ENCODE measurements around the gene MRPL36. TPM values are rescaled to one million over a fixed set of nuclear protein-coding genes. Genes with fewer than 3 reads are reported as not detected.

The MRPL36 gene
- total RNA-seq, 4 donors from 2014 or later: 67.8 to 106 (median 75.3) TPM

- H3K4me1 ChIP-seq: peaks cover 3 to 12% of the 10 kb centered on the region in 2 donors
- in situ Hi-C loops (cut with MboI; ENCODE audit: low sequenced_read_pairs in 4 of 4): no loop called here
- H3K27ac ChIP-seq: no peak overlapping the region
- H3K9me3 ChIP-seq: no peaks in the 10 kb centered on the region
- peaks cover 2 to 71% of the 10 kb centered on the region in 2 donors for H3K36me3 ChIP-seq
- TF ChIP-seq POLR2A (IDR thresholded peaks at IDR 0.05): no peak
- no peak for TF ChIP-seq CTCF (IDR thresholded peaks at IDR 0.05 in 4 of 5, conservative IDR thresholded peaks at IDR 0.05 in 1 of 5)
- DNase-seq (no peak), ATAC-seq (no peak)
- intact Hi-C loops (cut with DNase I; ENCODE audit: low total_unique reads): no loop called here
- H3K4me3 ChIP-seq: no peak overlapping the region
- H3K27me3 ChIP-seq: no peaks in the 10 kb centered on the region
Observed at GRCh38 chr5:1815881-1816292, 16.2 kb upstream of the MRPL36 start.

DNA sequence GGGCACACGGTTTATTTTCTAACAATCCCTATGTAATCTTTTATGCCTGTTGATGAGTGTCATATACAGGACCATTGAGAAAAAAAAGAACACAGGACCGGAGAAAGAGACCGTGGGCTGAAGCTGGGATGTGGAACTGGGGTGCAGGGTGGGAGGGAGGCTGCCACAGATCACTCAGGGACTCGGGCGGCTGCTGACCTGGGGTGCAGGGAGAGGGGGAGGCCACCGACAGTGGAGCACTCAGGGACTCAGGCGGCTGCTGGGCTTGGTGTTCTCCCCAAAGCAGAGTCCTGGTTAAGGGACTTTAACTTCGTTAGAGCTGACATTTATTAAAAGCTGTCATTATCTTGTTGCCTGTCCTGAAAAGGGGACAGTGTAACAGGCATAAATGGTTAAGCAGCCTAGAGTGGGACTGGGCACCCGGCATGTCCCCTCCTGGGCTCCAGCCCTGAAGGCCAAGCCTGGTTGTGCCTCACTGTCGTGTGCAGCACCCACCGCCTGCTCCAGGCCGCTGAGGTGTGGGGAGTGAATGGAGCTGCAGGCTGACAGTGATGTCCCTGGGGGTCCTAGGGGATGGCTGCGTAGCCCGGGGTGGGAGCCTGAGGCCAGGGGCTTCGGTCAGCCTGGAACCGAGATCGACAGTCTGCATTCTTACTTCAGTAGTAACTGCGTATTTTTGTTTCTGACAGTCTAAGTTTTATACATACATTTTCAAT lies 15.6 kb upstream of the MRPL36 start:
- TF ChIP-seq CTCF (IDR thresholded peaks at IDR 0.05 in 4 of 5, conservative IDR thresholded peaks at IDR 0.05 in 1 of 5) (no peak), POLR2A (IDR thresholded peaks at IDR 0.05) (no peak)
- H3K36me3 ChIP-seq: peaks cover 2 to 71% of the 10 kb centered on the region in 2 donors
- peaks cover 10 to 18% of the 10 kb centered on the region in 2 donors for H3K4me1 ChIP-seq
- H3K27ac ChIP-seq: no peak overlapping the region
- H3K9me3 ChIP-seq: no peaks in the 10 kb centered on the region
- no peaks in the 10 kb centered on the region for H3K27me3 ChIP-seq
- ATAC-seq: no peak
- in situ Hi-C loops (cut with MboI; ENCODE audit: low sequenced_read_pairs in 4 of 4): no loop called here
- no peak overlapping the region for H3K4me3 ChIP-seq
- intact Hi-C loops (cut with DNase I; ENCODE audit: low total_unique reads): no loop called here
- DNase-seq: no peak

DNA sequence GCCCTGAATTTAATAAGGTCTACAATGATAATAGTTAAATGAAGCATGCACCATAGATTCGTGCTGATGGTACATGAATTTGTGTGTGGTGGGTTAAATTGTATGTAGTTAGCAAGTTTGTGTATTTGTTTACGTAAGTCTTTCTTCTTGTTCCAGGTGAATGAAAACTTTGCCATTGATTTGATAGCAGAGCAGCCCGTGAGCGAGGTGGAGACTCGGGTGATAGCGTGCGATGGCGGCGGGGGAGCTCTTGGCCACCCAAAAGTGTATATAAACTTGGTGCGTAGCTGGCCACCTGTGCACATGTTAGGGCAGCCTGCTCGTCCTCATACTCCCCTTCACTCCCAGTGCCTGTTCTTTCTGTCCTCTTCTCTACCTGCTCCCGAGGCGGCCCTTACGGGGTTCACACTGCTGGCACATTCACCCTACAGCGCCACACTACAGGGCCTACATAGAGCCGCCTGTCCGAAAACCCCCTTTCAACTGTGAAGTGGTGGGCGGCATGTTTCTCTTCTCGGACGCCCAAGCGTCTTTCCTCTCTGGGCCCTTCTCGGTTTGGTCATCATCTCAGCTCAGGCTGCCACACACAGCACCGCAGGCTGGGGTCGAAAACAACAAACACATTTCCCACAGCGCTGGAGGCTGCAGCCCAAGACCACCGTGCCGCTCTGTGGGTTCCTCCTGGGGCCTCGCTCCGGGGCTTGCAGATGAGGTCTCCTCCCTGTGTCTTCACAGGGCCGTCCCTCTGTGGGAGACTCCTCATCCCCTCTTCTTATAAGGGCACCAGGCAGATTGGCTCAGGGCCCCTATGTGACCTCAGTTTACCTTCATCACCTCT lies 14.8 kb upstream of the MRPL36 start:
- no peak for ATAC-seq
- peaks cover 2 to 76% of the 10 kb centered on the region in 2 donors for H3K36me3 ChIP-seq
- TF ChIP-seq POLR2A (IDR thresholded peaks at IDR 0.05) (no peak), CTCF (IDR thresholded peaks at IDR 0.05 in 4 of 5, conservative IDR thresholded peaks at IDR 0.05 in 1 of 5) (no peak)
- H3K27ac ChIP-seq: no peak overlapping the region
- DNase-seq: no peak
- no peaks in the 10 kb centered on the region for H3K27me3 ChIP-seq
- intact Hi-C loops (cut with DNase I; ENCODE audit: low total_unique reads) (no loop called here), in situ Hi-C loops (cut with MboI; ENCODE audit: low sequenced_read_pairs in 4 of 4) (no loop called here)
- H3K4me1 ChIP-seq: peaks cover 13 to 25% of the 10 kb centered on the region in 2 donors
- no peaks in the 10 kb centered on the region for H3K9me3 ChIP-seq
- no peak overlapping the region for H3K4me3 ChIP-seq

GRCh38 chr5:1810581-1811101 lies 11.0 kb upstream of the MRPL36 start:
- peak overlapping the region; percentile 61 to 66 (median 64) for H3K27ac ChIP-seq
- H3K4me1 ChIP-seq: peaks cover 13 to 25% of the 10 kb centered on the region in 2 donors
- peaks cover 0 to 76% of the 10 kb centered on the region in 2 donors for H3K36me3 ChIP-seq
- no peaks in the 10 kb centered on the region for H3K27me3 ChIP-seq
- intact Hi-C loops (cut with DNase I; ENCODE audit: low total_unique reads): no loop called here
- H3K9me3 ChIP-seq: no peaks in the 10 kb centered on the region
- DNase-seq (no peak), ATAC-seq (peak; percentile 68 to 82)
- H3K4me3 ChIP-seq: no peak overlapping the region
- in situ Hi-C loops (cut with MboI; ENCODE audit: low sequenced_read_pairs in 4 of 4): no loop called here
- TF ChIP-seq CTCF (IDR thresholded peaks at IDR 0.05 in 4 of 5, conservative IDR thresholded peaks at IDR 0.05 in 1 of 5) (no peak), POLR2A (IDR thresholded peaks at IDR 0.05) (no peak)
